ENCODE measurements around the gene OR52A1. TPM values are rescaled to one million over a fixed set of nuclear protein-coding genes. Genes with fewer than 3 reads are reported as not detected.

The OR52A1 gene
- total RNA-seq: not detected
- 1.0 TPM for polyA plus RNA-seq (2013, experiment 1 of 2)
- not detected for polyA plus RNA-seq (2013, experiment 2 of 2)
- total RNA-seq: 0 to 0.08 (median 0) reads per million in 172 experiments

GRCh38 chr11:5154657-5155056 is at the start of gene OR52A1:
OR52A1 (minus strand) TSS chr11:5154757; CDS start chr11:5152369, 2,388 bp downstream.
- Mint-ChIP-seq H3K9me3 (no peaks in the 10 kb centered on the region), H3K4me1 (ENCODE audit: low read depth) (no peaks in the 10 kb centered on the region), H3K36me3 (ENCODE audit: low read depth) (no peaks in the 10 kb centered on the region), H3K27ac (no peak within 1 kb of the TSS), H3K4me3 (no peak within 1 kb of the TSS), H3K27me3 (peaks cover 9% of the 10 kb centered on the region)
- H3K36me3 ChIP-seq (ENCODE audit: insufficient read depth, low read length): no peaks in the 10 kb centered on the region
- no peaks in the 10 kb centered on the region for H3K27me3 ChIP-seq (ENCODE audit: control insufficient read depth in 1 of 2, insufficient read depth in 2 of 2, low read length in 2 of 2)
- H3K9me3 ChIP-seq (ENCODE audit: control insufficient read depth in 1 of 2, insufficient read depth in 1 of 2, low read length in 2 of 2): no peaks in the 10 kb centered on the region
- no peak for DNase-seq
- no peak for TF ChIP-seq CTCF (IDR thresholded peaks at IDR 0.05)
- no peak within 1 kb of the TSS for H3K4me3 ChIP-seq (ENCODE audit: low read length)
- ATAC-seq (ENCODE audit: poor library complexity): no peak
- intact Hi-C loops (cut with DNase I, micrococcal nuclease): no loop called here
- ChIA-PET CTCF (no interaction called here), POLR2A (no interaction called here)
- no peaks in the 10 kb centered on the region for H3K4me1 ChIP-seq (ENCODE audit: insufficient read depth, low read length)
- no peak within 1 kb of the TSS for H3K27ac ChIP-seq (ENCODE audit: low read depth in 1 of 2, low read length in 2 of 2)

GRCh38 chr11:5203366-5203765 is 48.8 kb upstream of the OR52A1 start:
- intact Hi-C loops (cut with DNase I, micrococcal nuclease): no loop called here
- CTCF ChIA-PET: no interaction called here

GRCh38 chr11:5200582-5200981 is 46.0 kb upstream of the OR52A1 start, which contains the start of gene OR51V1:
OR51V1 (minus strand) TSS chr11:5200682; CDS start chr11:5200682, 0 bp downstream.
- TF ChIP-seq CTCF (IDR thresholded peaks at IDR 0.05): no peak
- CTCF ChIA-PET: no interaction called here
- Histone ChIP-seq H3K27ac (ENCODE audit: low read depth in 1 of 2, low read length in 2 of 2) (no peak within 1 kb of the TSS), H3K4me3 (ENCODE audit: low read length) (no peak within 1 kb of the TSS), H3K36me3 (ENCODE audit: insufficient read depth, low read length) (no peaks in the 10 kb centered on the region), H3K9me3 (ENCODE audit: control insufficient read depth in 1 of 2, insufficient read depth in 1 of 2, low read length in 2 of 2) (no peaks in the 10 kb centered on the region), H3K27me3 (ENCODE audit: control insufficient read depth in 1 of 2, insufficient read depth in 2 of 2, low read length in 2 of 2) (no peaks in the 10 kb centered on the region), H3K4me1 (ENCODE audit: insufficient read depth, low read length) (no peaks in the 10 kb centered on the region)
- POLR2A ChIA-PET: no interaction called here
- DNase-seq (no peak), ATAC-seq (ENCODE audit: poor library complexity) (no peak)
- intact Hi-C loops (cut with DNase I, micrococcal nuclease): no loop called here
- Mint-ChIP-seq H3K4me1 (ENCODE audit: low read depth) (no peaks in the 10 kb centered on the region), H3K27ac (no peak within 1 kb of the TSS), H3K4me3 (no peak within 1 kb of the TSS), H3K27me3 (peaks cover 8% of the 10 kb centered on the region), H3K36me3 (ENCODE audit: low read depth) (no peaks in the 10 kb centered on the region), H3K9me3 (no peaks in the 10 kb centered on the region)

More at GRCh38 chr11:5203366-5203765, 48.8 kb upstream of the OR52A1 start:
- no peaks in the 10 kb centered on the region for H3K9me3 ChIP-seq (ENCODE audit: control insufficient read depth in 1 of 2, insufficient read depth in 1 of 2, low read length in 2 of 2)
- DNase-seq (no peak), ATAC-seq (ENCODE audit: poor library complexity) (no peak)
- no peak for TF ChIP-seq CTCF (IDR thresholded peaks at IDR 0.05)
- Mint-ChIP-seq H3K27ac (no peak overlapping the region), H3K4me1 (ENCODE audit: low read depth) (no peaks in the 10 kb centered on the region), H3K4me3 (no peak overlapping the region), H3K9me3 (no peaks in the 10 kb centered on the region), H3K36me3 (ENCODE audit: low read depth) (no peaks in the 10 kb centered on the region), H3K27me3 (peaks cover 24% of the 10 kb centered on the region)
- POLR2A ChIA-PET: no interaction called here
- no peaks in the 10 kb centered on the region for H3K36me3 ChIP-seq (ENCODE audit: insufficient read depth, low read length)
- no peaks in the 10 kb centered on the region for H3K27me3 ChIP-seq (ENCODE audit: control insufficient read depth in 1 of 2, insufficient read depth in 2 of 2, low read length in 2 of 2)
- H3K4me3 ChIP-seq (ENCODE audit: low read length): no peak overlapping the region
- no peak overlapping the region for H3K27ac ChIP-seq (ENCODE audit: low read depth in 1 of 2, low read length in 2 of 2)
- no peaks in the 10 kb centered on the region for H3K4me1 ChIP-seq (ENCODE audit: insufficient read depth, low read length)
